ENCODE results near the gene CTDSPL2. TPM values are rescaled to one million over a fixed set of nuclear protein-coding genes. Genes with fewer than 3 reads are reported as not detected.

The CTDSPL2 gene
- total and polyA plus RNA-seq, 8 donors: 2.7 to 25.1 (median 15.3) TPM

DNA sequence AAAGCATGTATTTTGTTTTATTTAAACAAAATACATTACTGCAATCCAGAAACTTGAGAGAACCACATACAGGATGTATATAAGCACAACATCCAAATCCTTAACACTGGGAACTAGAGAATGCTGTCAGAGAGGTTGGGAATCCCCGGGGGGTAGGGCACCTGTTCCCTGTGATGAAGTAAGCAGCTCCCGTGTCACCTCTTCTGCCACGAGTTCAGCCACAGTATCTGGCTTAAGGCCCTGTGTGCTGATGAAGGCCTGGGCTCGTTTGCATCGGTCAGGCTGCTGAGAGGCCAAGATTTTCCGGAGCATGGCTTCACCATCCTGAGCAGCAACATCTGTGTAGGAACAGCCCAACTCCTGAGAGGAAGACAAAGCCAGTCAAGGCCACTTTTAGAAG lies 146.0 kb downstream of the CTDSPL2 start:
- no peaks in the 10 kb centered on the region for H3K4me1 ChIP-seq
- ATAC-seq (peak in 1 of 4 donors; percentile 20), DNase-seq (no peak), FAIRE-seq (no peak)
- TF ChIP-seq, protein P1, sequence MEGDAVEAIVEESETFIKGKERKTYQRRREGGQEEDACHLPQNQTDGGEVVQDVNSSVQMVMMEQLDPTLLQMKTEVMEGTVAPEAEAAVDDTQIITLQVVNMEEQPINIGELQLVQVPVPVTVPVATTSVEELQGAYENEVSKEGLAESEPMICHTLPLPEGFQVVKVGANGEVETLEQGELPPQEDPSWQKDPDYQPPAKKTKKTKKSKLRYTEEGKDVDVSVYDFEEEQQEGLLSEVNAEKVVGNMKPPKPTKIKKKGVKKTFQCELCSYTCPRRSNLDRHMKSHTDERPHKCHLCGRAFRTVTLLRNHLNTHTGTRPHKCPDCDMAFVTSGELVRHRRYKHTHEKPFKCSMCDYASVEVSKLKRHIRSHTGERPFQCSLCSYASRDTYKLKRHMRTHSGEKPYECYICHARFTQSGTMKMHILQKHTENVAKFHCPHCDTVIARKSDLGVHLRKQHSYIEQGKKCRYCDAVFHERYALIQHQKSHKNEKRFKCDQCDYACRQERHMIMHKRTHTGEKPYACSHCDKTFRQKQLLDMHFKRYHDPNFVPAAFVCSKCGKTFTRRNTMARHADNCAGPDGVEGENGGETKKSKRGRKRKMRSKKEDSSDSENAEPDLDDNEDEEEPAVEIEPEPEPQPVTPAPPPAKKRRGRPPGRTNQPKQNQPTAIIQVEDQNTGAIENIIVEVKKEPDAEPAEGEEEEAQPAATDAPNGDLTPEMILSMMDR (IDR thresholded peaks at IDR 0.05): no peak
- no peaks in the 10 kb centered on the region for H3K9me3 ChIP-seq
- intact Hi-C loops (cut with DNase I): no loop called here
- no peak overlapping the region for H3K4me3 ChIP-seq
- WGBS, 2 donors: 71 to 82% methylated on average over 6 of the region's 6 CpGs
- no peaks in the 10 kb centered on the region for H3K27me3 ChIP-seq
- H3K27ac ChIP-seq: no peak overlapping the region
- H3K36me3 ChIP-seq: peaks cover 5 to 19% (median 7%) of the 10 kb centered on the region in 3 donors

DNA sequence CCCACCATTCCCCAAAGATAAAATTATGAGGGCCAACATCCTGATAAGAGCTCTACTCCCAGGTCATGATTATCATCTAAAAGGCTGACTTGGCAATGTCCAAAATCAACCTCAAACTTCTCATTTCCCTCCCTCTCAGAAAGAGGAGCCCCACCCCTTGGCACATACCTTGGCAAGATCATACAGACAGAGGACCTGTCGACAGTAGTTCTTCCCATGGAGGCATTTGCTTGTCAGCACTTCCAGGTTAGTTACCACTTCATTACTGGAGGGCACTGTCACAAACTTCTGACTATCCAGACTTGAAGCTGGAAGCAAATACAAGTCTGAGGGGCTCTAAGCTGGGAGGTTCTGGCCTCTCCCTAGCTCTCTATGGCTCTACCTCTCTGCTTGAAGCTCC lies 147.3 kb downstream of the CTDSPL2 start:
- Histone ChIP-seq H3K4me1 (no peaks in the 10 kb centered on the region), H3K27ac (no peak overlapping the region), H3K27me3 (no peaks in the 10 kb centered on the region), H3K4me3 (no peak overlapping the region), H3K9me3 (no peaks in the 10 kb centered on the region), H3K36me3 (peaks cover 5 to 13% (median 7%) of the 10 kb centered on the region in 3 donors)
- TF ChIP-seq, protein P1 (IDR thresholded peaks at IDR 0.05): no peak
- DNase-seq (no peak), ATAC-seq (no peak), FAIRE-seq (no peak)
- intact Hi-C loops (cut with DNase I): no loop called here
- WGBS, 2 donors: 65 to 82% methylated on average over 1 of the region's 1 CpG

Other genes starting within 250 kb of the CTDSPL2 start
- 1 to 10 TPM in 1 of 6 donors, under 1 TPM in 4, not detected in 1; 0.04 to 1.5 (median 0.35) TPM for gene FRMD5, start 232.4 kb upstream of the CTDSPL2 start, total RNA-seq
- under 1 TPM; 0.23 to 0.42 TPM for gene FRMD5, start 232.4 kb upstream of the CTDSPL2 start, polyA plus RNA-seq
- 10 to 100 TPM; 27.2 to 58.8 (median 32.6) TPM for gene GOLM2, start 138.9 kb upstream of the CTDSPL2 start, total RNA-seq
- gene GOLM2, start 138.9 kb upstream of the CTDSPL2 start, polyA plus RNA-seq: 10 to 100 TPM; 13.3 to 25.6 TPM
- gene EIF3J, start 109.5 kb downstream of the CTDSPL2 start, total RNA-seq: 10 to 100 TPM; 37.8 to 88.2 (median 58.7) TPM
- gene EIF3J, start 109.5 kb downstream of the CTDSPL2 start, polyA plus RNA-seq: 10 to 100 TPM; 21.0 to 29.1 TPM
- 10 to 100 TPM; 28.5 to 61.1 (median 38.0) TPM for gene SPG11, start 236.0 kb downstream of the CTDSPL2 start, total RNA-seq
- 10 to 100 TPM; 21.6 to 31.1 TPM for gene SPG11, start 236.0 kb downstream of the CTDSPL2 start, polyA plus RNA-seq